ENCODE data around the gene ADAMTSL2. TPM values are rescaled to one million over a fixed set of nuclear protein-coding genes. Genes with fewer than 3 reads are reported as not detected.
A peak's percentile ranks its signal among the peaks of the same experiment; 100 is the strongest.

Gene ADAMTSL2
- polyA plus RNA-seq, 1 of the 3 experiments (the other 2 are of a cell fraction) = 0.21 TPM

DNA sequence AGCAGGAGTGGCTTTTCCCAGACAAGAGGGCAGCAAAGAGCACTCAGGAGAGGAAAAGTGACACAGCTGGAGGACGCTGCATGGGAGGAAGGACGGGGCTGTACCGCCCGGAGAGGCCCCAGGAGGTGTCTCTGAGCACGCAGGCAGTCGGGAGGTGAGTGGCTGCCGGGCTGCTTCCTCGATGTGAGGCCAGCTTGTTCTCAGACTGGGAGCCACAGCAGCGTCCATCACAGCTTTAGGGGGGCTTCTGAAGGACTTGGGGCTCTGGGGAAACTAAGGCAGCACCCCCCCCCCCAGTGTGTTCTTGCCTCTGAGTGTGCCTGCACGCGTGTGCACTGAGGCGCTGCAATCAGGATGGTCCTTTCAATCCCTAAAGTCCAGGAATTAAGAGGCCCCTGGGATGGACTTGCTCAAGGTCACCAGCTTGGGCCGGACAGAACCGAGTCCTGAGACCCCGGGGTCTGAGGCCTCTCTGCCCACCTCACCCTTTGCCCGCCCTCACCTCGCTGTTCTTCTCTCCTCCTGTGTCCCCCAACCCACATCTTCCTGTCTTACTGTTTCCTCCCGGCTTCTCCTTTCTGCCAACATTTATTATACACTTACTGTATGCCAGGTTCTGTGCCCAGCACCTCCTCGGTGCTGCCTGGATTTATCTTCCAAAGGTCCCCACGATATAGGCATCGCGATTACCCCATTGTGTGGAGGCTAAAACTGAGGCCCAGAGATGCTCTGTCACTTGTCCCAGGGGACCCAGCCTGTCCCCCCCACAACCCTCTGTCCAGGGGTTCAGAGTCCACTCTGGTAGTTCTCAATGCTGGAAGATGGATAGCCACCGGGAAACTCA is 41.7 kb downstream of the ADAMTSL2 start:
- POLR2A ChIA-PET = interaction anchor here (1.2 kb wide), 1 partner anchor 62 kb away, joined by 3 read pairs; no protein-coding TSS in a partner anchor
- Histone ChIP-seq H4K20me1 (ENCODE audit: insufficient read depth) (no peaks in the 10 kb centered on the region), H3F3A (replicated peaks; ENCODE audit: insufficient read depth) (no peaks in the 10 kb centered on the region), H3K9me2 (no peaks in the 10 kb centered on the region), H2AFZ (ENCODE audit: low read depth) (no peak overlapping the region), H3K4me1 (ENCODE audit: control insufficient read depth in 1 of 2, insufficient read depth in 2 of 2, low read depth in 1 of 2, low read length in 1 of 2) (peaks cover 0 to 77% of the 10 kb centered on the region in 2 experiments; a peak in 2 of 4 replicates), H3K4me3 (ENCODE audit: low read depth in 2 of 2, low read length in 1 of 2) (no peak overlapping the region), H3K36me3 (replicated peaks in 1 of 2; ENCODE audit: control insufficient read depth in 1 of 2, insufficient read depth in 2 of 2, low read length in 1 of 2) (no peaks in the 10 kb centered on the region), H3K9ac (no peak overlapping the region), H3K79me2 (ENCODE audit: insufficient read depth) (no peaks in the 10 kb centered on the region), H3K27me3 (ENCODE audit: insufficient read depth) (no peaks in the 10 kb centered on the region), H3K27ac (ENCODE audit: low read depth in 2 of 2, low read length in 1 of 2) (peak overlapping the region in 1 of 2 experiments; percentile 97; a peak in 1 of 4 replicates), H3K9me3 (no peaks in the 10 kb centered on the region), H3K4me2 (no peak overlapping the region)
- no peak for DNase-seq
- 69% methylated on average over 22 of the region's 23 CpGs for WGBS (ENCODE audit: low lambda C conversion rate)
- TF ChIP-seq FOXM1 (IDR thresholded peaks at IDR 0.05; ENCODE audit: low read depth) (no peak), JUND (IDR thresholded peaks at IDR 0.05) (no peak), YY1 (IDR thresholded peaks at IDR 0.05; ENCODE audit: low read depth) (no peak), RXRA (IDR thresholded peaks at IDR 0.05; ENCODE audit: borderline replicate concordance, low read depth) (no peak), ELF1 (IDR thresholded peaks at IDR 0.05) (no peak), NRF1 (IDR thresholded peaks at IDR 0.05; ENCODE audit: low read depth, low read length) (no peak), FOSL2 (IDR thresholded peaks at IDR 0.05; ENCODE audit: borderline replicate concordance, low read depth) (no peak), GABPA (IDR thresholded peaks at IDR 0.05; ENCODE audit: low read depth) (no peak), RFX5 (IDR thresholded peaks at IDR 0.05; ENCODE audit: low read length) (no peak)
- TF ChIP-seq, protein P1, sequence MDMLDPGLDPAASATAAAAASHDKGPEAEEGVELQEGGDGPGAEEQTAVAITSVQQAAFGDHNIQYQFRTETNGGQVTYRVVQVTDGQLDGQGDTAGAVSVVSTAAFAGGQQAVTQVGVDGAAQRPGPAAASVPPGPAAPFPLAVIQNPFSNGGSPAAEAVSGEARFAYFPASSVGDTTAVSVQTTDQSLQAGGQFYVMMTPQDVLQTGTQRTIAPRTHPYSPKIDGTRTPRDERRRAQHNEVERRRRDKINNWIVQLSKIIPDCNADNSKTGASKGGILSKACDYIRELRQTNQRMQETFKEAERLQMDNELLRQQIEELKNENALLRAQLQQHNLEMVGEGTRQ (IDR thresholded peaks at IDR 0.05; ENCODE audit: borderline replicate concordance, low read depth, low read length) = no peak
- TF ChIP-seq, protein P2, sequence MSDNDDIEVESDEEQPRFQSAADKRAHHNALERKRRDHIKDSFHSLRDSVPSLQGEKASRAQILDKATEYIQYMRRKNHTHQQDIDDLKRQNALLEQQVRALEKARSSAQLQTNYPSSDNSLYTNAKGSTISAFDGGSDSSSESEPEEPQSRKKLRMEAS (IDR thresholded peaks at IDR 0.05; ENCODE audit: low read depth) = no peak
- TF ChIP-seq, protein P3, sequence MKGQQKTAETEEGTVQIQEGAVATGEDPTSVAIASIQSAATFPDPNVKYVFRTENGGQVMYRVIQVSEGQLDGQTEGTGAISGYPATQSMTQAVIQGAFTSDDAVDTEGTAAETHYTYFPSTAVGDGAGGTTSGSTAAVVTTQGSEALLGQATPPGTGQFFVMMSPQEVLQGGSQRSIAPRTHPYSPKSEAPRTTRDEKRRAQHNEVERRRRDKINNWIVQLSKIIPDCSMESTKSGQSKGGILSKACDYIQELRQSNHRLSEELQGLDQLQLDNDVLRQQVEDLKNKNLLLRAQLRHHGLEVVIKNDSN (IDR thresholded peaks at IDR 0.05; ENCODE audit: borderline replicate concordance, low read depth) = no peak
- TF ChIP-seq, protein P4, sequence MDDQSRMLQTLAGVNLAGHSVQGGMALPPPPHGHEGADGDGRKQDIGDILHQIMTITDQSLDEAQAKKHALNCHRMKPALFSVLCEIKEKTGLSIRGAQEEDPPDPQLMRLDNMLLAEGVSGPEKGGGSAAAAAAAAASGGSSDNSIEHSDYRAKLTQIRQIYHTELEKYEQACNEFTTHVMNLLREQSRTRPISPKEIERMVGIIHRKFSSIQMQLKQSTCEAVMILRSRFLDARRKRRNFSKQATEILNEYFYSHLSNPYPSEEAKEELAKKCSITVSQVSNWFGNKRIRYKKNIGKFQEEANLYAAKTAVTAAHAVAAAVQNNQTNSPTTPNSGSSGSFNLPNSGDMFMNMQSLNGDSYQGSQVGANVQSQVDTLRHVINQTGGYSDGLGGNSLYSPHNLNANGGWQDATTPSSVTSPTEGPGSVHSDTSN (IDR thresholded peaks at IDR 0.05) = no peak
- TF ChIP-seq, protein P5, sequence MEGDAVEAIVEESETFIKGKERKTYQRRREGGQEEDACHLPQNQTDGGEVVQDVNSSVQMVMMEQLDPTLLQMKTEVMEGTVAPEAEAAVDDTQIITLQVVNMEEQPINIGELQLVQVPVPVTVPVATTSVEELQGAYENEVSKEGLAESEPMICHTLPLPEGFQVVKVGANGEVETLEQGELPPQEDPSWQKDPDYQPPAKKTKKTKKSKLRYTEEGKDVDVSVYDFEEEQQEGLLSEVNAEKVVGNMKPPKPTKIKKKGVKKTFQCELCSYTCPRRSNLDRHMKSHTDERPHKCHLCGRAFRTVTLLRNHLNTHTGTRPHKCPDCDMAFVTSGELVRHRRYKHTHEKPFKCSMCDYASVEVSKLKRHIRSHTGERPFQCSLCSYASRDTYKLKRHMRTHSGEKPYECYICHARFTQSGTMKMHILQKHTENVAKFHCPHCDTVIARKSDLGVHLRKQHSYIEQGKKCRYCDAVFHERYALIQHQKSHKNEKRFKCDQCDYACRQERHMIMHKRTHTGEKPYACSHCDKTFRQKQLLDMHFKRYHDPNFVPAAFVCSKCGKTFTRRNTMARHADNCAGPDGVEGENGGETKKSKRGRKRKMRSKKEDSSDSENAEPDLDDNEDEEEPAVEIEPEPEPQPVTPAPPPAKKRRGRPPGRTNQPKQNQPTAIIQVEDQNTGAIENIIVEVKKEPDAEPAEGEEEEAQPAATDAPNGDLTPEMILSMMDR (IDR thresholded peaks at IDR 0.05) = no peak
- TF ChIP-seq, protein P6, sequence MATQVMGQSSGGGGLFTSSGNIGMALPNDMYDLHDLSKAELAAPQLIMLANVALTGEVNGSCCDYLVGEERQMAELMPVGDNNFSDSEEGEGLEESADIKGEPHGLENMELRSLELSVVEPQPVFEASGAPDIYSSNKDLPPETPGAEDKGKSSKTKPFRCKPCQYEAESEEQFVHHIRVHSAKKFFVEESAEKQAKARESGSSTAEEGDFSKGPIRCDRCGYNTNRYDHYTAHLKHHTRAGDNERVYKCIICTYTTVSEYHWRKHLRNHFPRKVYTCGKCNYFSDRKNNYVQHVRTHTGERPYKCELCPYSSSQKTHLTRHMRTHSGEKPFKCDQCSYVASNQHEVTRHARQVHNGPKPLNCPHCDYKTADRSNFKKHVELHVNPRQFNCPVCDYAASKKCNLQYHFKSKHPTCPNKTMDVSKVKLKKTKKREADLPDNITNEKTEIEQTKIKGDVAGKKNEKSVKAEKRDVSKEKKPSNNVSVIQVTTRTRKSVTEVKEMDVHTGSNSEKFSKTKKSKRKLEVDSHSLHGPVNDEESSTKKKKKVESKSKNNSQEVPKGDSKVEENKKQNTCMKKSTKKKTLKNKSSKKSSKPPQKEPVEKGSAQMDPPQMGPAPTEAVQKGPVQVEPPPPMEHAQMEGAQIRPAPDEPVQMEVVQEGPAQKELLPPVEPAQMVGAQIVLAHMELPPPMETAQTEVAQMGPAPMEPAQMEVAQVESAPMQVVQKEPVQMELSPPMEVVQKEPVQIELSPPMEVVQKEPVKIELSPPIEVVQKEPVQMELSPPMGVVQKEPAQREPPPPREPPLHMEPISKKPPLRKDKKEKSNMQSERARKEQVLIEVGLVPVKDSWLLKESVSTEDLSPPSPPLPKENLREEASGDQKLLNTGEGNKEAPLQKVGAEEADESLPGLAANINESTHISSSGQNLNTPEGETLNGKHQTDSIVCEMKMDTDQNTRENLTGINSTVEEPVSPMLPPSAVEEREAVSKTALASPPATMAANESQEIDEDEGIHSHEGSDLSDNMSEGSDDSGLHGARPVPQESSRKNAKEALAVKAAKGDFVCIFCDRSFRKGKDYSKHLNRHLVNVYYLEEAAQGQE (IDR thresholded peaks at IDR 0.05; ENCODE audit: low read depth, low read length) = no peak
- CTCF ChIA-PET = interaction anchor here (1.5 to 1.7 kb wide), 2 partner anchors 58 to 150 kb away, joined by 4 to 5 read pairs; no protein-coding TSS in a partner anchor

Data from SK-N-SH (cell line).